Gastroesophageal sphincter (tissue), 3 donors: Measurements from ENCODE around the gene HORMAD1.

Source experiments
- CTCF ChIP-seq, 4 experiments: fragments of 200-600 bp in 2 of 4; fragments of 450-650 bp in 2 of 4; sonication (generic) in 1 of 4; IDR thresholded peaks; one replicate each; pipeline ENCODE4 v1.5.1; 2017 to 2019; ENCODE audit warnings: antibody characterized with exemption in 4 of 4, mild to moderate bottlenecking in 2 of 4, moderate library complexity in 2 of 4
- EP300 ChIP-seq: sonication (generic); formaldehyde crosslinking; IDR thresholded peaks from one replicate; pipeline ENCODE4 v1.6.1; 2017; ENCODE audit warnings: antibody characterized with exemption, mild to moderate bottlenecking
- POLR2A ChIP-seq, 2 donors: fragments of 450-650 bp; IDR thresholded peaks; one replicate each; pipeline ENCODE4 v1.6.1; 2017; ENCODE audit warnings: antibody characterized with exemption in 2 of 2, mild to moderate bottlenecking in 2 of 2, moderate library complexity in 1 of 2

- TF ChIP-seq POLR2A (IDR thresholded peaks at IDR 0.05) (no peak), CTCF (IDR thresholded peaks at IDR 0.05) (no peak), EP300 (no peak)
These were observed 59.5 kb downstream of the HORMAD1 start for GRCh38 chr1:150661156-150661555.
